ENCODE data around the gene ALX4.

DNA sequence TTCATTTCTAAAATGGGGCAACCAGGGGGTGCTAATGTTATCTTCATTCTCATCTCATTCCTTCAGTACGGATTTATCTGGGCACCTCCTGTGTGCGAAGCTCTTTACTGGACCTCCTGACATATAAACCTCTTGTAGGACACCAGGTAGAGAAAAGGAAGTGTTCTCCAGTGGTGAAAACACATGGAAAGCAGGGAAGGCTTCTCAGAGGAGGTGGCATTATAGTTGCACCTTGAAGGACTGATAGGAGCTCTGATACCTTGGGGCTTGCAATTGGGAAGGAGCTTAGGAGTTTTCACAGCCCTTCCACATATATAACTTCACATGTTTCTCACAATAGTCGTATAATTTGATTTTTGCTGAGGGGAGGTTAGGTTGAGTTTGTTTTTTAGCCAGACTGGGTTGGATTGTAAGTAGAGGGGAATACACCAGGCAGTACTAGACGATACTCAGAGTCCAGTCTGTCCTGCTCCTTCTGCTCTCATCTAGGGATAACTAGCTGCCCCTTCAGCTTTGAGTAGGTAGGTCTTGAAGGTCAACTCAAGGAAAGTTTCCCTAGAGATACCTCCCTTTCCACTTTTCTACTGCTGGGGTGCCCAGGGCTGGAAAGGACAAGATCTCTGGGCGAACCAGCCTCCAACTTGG is 34.0 kb upstream of the ALX4 start:
- TF ChIP-seq POLR2A (IDR thresholded peaks at IDR 0.05): no peak
- TF ChIP-seq, protein P1, sequence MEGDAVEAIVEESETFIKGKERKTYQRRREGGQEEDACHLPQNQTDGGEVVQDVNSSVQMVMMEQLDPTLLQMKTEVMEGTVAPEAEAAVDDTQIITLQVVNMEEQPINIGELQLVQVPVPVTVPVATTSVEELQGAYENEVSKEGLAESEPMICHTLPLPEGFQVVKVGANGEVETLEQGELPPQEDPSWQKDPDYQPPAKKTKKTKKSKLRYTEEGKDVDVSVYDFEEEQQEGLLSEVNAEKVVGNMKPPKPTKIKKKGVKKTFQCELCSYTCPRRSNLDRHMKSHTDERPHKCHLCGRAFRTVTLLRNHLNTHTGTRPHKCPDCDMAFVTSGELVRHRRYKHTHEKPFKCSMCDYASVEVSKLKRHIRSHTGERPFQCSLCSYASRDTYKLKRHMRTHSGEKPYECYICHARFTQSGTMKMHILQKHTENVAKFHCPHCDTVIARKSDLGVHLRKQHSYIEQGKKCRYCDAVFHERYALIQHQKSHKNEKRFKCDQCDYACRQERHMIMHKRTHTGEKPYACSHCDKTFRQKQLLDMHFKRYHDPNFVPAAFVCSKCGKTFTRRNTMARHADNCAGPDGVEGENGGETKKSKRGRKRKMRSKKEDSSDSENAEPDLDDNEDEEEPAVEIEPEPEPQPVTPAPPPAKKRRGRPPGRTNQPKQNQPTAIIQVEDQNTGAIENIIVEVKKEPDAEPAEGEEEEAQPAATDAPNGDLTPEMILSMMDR (IDR thresholded peaks at IDR 0.05): no peak

Measured in gastroesophageal sphincter (tissue), 3 donors.